ENCODE results near the gene SV2B.

Gene SV2B

DNA sequence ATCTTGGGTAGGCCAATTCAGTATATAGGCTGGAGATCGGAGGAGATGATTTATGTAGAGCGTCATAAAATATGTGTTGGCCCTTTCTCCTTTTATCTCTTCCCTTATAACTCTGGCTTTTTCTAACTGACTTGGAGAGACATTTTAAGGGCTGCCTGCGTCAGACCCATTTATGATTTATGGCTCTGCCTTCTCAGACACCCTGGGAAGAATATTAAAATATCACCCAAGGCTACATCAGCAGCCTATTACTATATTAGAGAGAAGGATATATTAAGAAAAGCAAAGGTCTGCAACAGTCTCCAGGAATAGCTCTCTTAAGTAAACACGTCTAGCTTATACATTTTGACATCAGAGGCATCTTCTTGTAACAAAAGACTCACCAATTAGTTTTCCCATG lies 179.4 kb downstream of the SV2B start:
- no peak for DNase-seq

DNA sequence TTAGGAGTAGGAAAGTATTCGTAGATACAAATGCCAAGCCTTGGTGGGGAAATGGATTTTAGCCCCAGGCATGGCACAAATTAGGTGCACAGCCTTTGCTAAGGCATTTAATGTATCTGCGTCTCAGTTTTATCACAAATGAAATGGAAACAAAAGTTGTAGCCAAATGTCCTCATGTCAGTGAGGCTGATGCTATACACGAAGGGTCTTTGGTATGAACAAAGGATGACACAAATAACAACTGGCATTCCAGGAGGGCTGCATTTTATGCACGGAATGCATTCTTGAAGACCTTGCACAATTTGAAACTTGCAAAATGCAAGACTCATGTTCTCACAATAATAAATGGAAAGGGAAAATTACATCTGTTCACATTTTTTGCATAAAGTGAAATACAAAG lies 181.9 kb downstream of the SV2B start:
- DNase-seq, result no peak

DNA sequence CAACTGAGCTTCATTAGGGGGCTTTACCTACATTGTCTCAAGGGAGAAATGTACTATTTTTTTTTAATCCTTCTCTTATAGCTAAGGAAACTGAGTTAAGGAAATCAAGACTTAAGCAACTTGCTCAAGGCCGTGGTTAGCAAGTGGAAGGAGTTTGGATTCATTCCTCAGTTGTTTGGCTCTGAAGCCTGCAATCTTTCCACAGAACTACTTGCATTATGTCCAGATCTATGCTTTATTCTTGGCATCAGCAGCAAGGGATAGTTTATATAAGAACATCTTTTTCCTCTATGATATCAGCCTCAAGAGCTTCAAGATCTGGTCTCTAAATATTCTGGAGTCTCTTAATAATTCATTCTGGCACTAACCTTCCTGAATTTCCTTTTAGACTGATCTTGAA lies 182.4 kb downstream of the SV2B start:
- no peak for DNase-seq

GRCh38 chr15:91283155-91283554 lies 183.1 kb downstream of the SV2B start:
- DNase-seq, result no peak

DNA sequence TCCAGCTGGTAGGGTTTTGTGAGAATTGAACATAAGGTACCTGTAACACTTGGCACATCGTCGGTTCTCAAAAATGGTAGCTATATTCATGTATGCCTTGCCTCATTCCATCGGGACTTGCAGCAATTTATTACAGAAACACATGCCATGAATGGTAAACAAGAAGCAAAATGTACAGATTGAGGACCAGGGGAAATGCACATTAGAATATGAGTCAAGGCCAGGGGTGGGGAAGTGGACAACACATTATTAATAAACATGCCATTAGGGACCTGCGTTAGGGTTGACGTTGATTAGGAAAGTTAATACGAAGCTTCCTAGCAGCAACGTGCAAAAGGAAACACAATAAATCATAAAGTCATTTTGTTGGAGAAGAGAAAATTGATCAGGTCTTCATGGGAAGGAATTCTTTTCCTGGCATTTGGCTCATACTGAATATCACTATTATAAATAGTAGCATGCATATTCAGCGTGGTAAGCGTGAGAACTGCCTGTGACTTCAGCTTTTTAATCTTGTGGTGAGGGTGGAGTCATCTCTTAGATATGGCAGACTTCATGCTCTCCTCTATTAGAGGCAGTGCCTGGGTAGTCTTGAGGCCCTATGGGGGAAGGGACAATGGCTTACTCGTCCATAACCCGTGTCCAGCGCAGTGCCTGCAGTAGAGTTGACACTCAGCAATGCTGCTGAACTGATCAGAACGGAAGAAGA lies 184.9 kb downstream of the SV2B start:
- no peak for DNase-seq

DNA sequence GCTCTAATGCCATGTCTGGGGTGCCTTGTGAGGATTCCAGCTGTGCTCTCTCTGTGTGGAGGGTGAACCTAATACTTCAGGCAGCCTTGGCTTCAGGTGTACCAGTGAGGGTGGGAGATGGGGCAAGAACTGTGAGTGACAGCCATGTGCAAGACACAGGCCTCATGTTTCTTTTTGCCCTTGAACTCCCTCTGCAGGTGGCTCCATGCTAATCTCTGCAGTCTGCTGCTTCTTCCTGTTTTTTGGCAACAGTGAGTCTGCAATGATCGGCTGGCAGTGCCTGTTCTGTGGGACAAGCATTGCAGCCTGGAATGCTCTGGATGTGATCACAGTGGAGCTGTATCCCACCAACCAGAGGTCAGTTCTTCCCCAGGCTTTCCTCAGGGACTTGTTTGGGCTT lies 189.3 kb downstream of the SV2B start:
- no peak for DNase-seq

GRCh38 chr15:91290553-91290952 lies 190.5 kb downstream of the SV2B start:
- no peak for DNase-seq

GRCh38 chr15:91291673-91292072 lies 191.6 kb downstream of the SV2B start:
- DNase-seq, result no peak

DNA sequence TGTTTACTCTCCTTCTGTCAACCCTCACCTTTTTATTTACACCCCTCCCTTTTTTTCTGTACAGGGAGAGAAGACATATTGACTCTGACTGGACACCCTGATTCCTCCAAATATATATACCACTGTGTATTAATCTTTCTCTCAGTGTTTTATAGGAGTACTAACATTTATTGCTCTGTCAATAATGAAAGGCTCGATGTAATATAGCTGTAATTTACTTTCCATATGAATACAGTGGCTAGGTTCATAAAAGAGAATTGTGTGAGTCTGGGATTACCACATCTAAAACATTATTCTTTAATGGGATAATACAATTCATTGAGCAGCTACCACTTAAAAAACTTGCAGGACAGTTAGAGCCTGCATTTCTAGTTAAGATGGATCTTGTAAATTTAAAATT lies 194.3 kb downstream of the SV2B start:
- no peak for DNase-seq

DNA sequence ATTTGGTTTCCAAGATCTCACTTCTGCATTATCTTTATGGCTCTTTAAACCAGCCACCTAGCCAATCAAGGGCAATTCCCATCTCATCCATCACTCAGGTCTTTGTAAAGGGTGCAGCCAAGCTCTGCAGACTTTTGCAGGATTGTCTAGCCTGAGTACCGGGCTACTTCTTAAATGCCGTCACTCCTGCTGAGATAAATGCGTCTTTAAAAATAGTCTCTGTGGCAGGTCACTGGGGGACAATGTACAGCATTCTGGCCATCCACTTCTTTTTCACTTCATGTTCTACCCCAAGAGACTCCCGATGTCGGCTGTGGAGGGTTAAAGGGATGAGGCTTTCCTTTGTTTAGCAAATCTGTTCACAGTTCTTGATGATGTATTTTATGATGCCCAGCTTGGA lies 194.7 kb downstream of the SV2B start:
- no peak for DNase-seq

- no peak for DNase-seq
Measured at GRCh38 chr15:91298101-91298500, 198.0 kb downstream of the SV2B start.

GRCh38 chr15:91302588-91303439 lies 202.8 kb downstream of the SV2B start:
- DNase-seq, result peak; percentile 49

- no peak for DNase-seq
Measured at GRCh38 chr15:91304210-91304609, 204.2 kb downstream of the SV2B start.

DNA sequence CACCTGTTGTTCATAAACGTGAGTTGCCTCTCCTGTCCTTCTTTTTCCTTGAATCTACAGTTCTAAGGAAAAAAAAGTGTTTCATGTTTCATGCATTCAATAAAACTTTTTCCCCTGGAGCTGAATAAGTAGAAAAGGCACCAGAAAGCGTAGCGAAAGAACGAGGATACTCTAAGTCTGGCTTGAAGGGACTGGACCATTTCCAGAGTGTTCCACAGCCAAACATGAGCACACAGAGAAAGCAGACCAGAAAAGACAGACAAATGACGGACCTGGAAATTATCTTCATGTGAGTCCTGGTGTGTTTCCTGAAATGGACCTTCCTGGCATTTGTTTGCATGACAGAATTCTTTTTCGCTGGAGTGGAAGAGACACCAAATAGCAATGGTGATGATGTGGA lies 204.7 kb downstream of the SV2B start:
- no peak for DNase-seq

DNA sequence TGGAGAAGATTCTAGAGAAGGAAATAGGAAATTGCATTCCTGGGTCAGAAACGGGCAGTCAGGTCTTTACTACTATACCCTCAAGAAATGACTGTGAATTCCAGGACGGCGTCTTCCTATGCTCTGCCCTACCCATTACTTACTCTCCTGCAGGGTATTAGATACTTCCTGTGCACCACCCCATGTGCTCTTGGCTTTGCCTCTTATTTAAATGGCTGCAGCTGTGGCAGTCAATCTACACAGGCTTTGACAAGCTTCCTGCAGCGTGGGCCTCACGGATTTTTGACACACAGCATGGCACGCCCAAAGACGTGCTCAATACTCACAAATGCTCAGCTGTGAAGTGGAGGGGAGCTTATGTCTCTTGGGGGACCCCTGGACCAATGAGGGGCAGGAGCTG lies 206.1 kb downstream of the SV2B start:
- DNase-seq, result no peak

DNA sequence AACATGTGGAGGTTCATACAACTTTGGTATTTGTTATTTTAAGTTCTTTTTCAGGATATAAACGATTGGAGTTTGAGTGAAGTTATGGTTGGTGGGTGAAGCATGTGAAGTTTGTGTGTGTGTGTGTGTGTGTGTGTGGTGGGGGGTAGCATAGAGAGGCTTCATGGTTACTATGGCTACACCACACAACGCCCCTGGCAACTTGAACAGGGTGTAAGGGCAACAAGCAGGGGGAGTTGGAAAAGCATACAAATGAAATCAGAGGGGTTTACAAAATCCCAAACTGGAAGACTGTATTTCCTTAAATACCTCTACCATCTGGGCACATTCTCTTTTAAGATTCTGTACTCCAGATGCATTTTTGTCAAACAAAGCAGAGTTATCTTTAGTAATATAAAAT lies 207.5 kb downstream of the SV2B start:
- DNase-seq, result no peak

GRCh38 chr15:91308199-91308598 lies 208.1 kb downstream of the SV2B start:
- no peak for DNase-seq

GRCh38 chr15:91308855-91309254 lies 208.8 kb downstream of the SV2B start:
- no peak for DNase-seq

- no peak for DNase-seq
Measured at GRCh38 chr15:91311986-91312385, 211.9 kb downstream of the SV2B start.

- DNase-seq, result no peak
Measured at GRCh38 chr15:91316126-91316525, 216.1 kb downstream of the SV2B start.

- no peak for DNase-seq
Measured at GRCh38 chr15:91318516-91318915, 218.5 kb downstream of the SV2B start.

GRCh38 chr15:91318931-91319330 lies 218.9 kb downstream of the SV2B start:
- DNase-seq, result no peak

GRCh38 chr15:91319371-91320059 lies 219.5 kb downstream of the SV2B start:
- no peak for DNase-seq

GRCh38 chr15:91320101-91320500 lies 220.0 kb downstream of the SV2B start:
- DNase-seq, result no peak
